BJ (cell line): ENCODE results near the gene CD109. TPM values are rescaled to one million over a fixed set of nuclear protein-coding genes. Genes with fewer than 3 reads are reported as not detected.

ENCODE experiments used
- CTCF ChIA-PET: fragments of 350-600 bp; formaldehyde crosslinking; extraction: SDS; loops from one replicate; lab custom pipeline; 2021; ENCODE audit warnings: antibody characterized with exemption, inconsistent platforms; lab: Yijun Ruan, JAX
- POLR2A ChIA-PET: fragments of 300-600 bp; sonication (Branson Sonifier 250); formaldehyde crosslinking; extraction: SDS; loops from one replicate; lab custom pipeline; 2021; ENCODE audit warnings: antibody characterized with exemption; lab: Charles Lee
- DNase-seq: peaks from one replicate; pipeline ENCODE4 v3.0.0-alpha.2; 2011; ENCODE audit warnings: low read depth
- H3K27me3 ChIP-seq: 2 replicates; pipeline ENCODE4 v1.6.0; 2011; ENCODE audit warnings: low read length; ENCODE audit not compliant: control insufficient read depth, insufficient read depth
- H3K36me3 ChIP-seq: 2 replicates; pipeline ENCODE4 v1.5.1; 2011; ENCODE audit warnings: low read length; ENCODE audit not compliant: control insufficient read depth, insufficient read depth
- H3K4me3 ChIP-seq: 2 replicates; pipeline ENCODE4 v1.5.1; 2011; ENCODE audit warnings: low read depth, mild to moderate bottlenecking, control low read depth, low read length
- CTCF ChIP-seq: IDR thresholded peaks from 2 replicates; pipeline ENCODE4 v1.5.1; 2011; ENCODE audit warnings: low read depth, mild to moderate bottlenecking, control low read depth, inconsistent platforms, low read length, moderate library complexity; ENCODE audit not compliant: insufficient read depth
- polyA plus RNA-seq: library from polyadenylated mRNA; depleted of rRNA; stranded (reverse); fragments of >200 nt; gene quantifications from 2 replicates; pipeline ENCODE4 v1.2.3, GENCODE V29; 2011

Gene CD109
- polyA plus RNA-seq, 1 experiment, result 14.7 TPM

- DNase-seq, result peak; percentile 61
- ChIA-PET POLR2A (interaction anchor here (0.5 to 1.0 kb wide), 5 partner anchors 17 to 1521 kb away, joined by 3 to 11 read pairs (median 4); no protein-coding TSS in a partner anchor), CTCF (interaction anchor here (0.6 to 2.9 kb wide), 11 partner anchors 11 to 401 kb away, joined by 3 to 11 read pairs (median 4); no protein-coding TSS in a partner anchor)
These were observed 42.2 kb upstream of the CD109 start, which contains the start of gene SLC17A5 for GRCh38 chr6:73653571-73654424. SLC17A5 (minus strand) TSS chr6:73653992; CDS start chr6:73653886, 106 bp downstream.

GRCh38 chr6:73655341-73655917 is 40.6 kb upstream of the CD109 start:
- ChIA-PET POLR2A (no interaction called here), CTCF (interaction anchor here (2.9 kb wide), 1 partner anchor 77 kb away, joined by 11 read pairs; no protein-coding TSS in a partner anchor)
- no peak for DNase-seq
- Histone ChIP-seq H3K36me3 (no peaks in the 10 kb centered on the region), H3K27me3 (no peaks in the 10 kb centered on the region), H3K4me3 (no peak overlapping the region)
- no peak for TF ChIP-seq CTCF

More at GRCh38 chr6:73653571-73654424, 42.2 kb upstream of the CD109 start, which contains the start of gene SLC17A5:
- H3K4me3 ChIP-seq, result peak within 1 kb of the TSS; percentile 100
- H3K27me3 ChIP-seq, result no peaks in the 10 kb centered on the region
- no peaks in the 10 kb centered on the region for H3K36me3 ChIP-seq
- TF ChIP-seq CTCF, result no peak

- DNase-seq, result no peak
- TF ChIP-seq CTCF, result no peak
- no peaks in the 10 kb centered on the region for H3K36me3 ChIP-seq
- ChIA-PET POLR2A (no interaction called here), CTCF (no interaction called here)
- H3K4me3 ChIP-seq, result no peak overlapping the region
- no peaks in the 10 kb centered on the region for H3K27me3 ChIP-seq
These were observed 39.4 kb upstream of the CD109 start for GRCh38 chr6:73656531-73657145.

GRCh38 chr6:73657201-73657600 is 38.8 kb upstream of the CD109 start:
- no peak for TF ChIP-seq CTCF
- ChIA-PET POLR2A (no interaction called here), CTCF (no interaction called here)
- no peak overlapping the region for H3K4me3 ChIP-seq
- no peak for DNase-seq
- no peaks in the 10 kb centered on the region for H3K27me3 ChIP-seq
- H3K36me3 ChIP-seq, result no peaks in the 10 kb centered on the region
